PC-9 (cell line): ENCODE data around the gene CACNA1D.

Source experiments
- CTCF ChIP-seq: fragments of 200-600 bp; sonication (generic); conservative IDR thresholded peaks from 2 replicates; pipeline ENCODE4 v1.6.1; 2017; ENCODE audit warnings: mixed run types, antibody characterized with exemption, mild to moderate bottlenecking, moderate library complexity
- EZH2 ChIP-seq: fragments of 200-600 bp; sonication (generic); IDR thresholded peaks from 2 replicates; pipeline ENCODE4 v1.8.0; 2017; ENCODE audit warnings: antibody characterized with exemption, low read depth

- TF ChIP-seq CTCF (no peak), EZH2 (no peak)
Observed at GRCh38 chr3:53473422-53473821, 21.0 kb upstream of the CACNA1D start.
